Spleen (tissue), 7 donors: Measurements from ENCODE around the gene NOTCH1.

ENCODE experiments used
- CTCF ChIP-seq, 11 experiments: fragments of 200-600 bp in 7 of 11; fragments of 450-650 bp in 4 of 11; sonication (generic) in 4 of 11; IDR thresholded peaks in 8 of 11; conservative IDR thresholded peaks in 3 of 11; 1 replicate in 7 of 11; 2 replicates in 4 of 11; pipeline versions ENCODE4 v1.4.0 to v1.8.0; 2016 to 2021; ENCODE audit warnings: antibody characterized with exemption in 11 of 11, inconsistent platforms in 4 of 11, mild to moderate bottlenecking in 1 of 11
- POLR2A ChIP-seq, 3 donors: fragments of 450-650 bp; IDR thresholded peaks; one replicate each; pipeline ENCODE4 v1.5.1; 2017; ENCODE audit warnings: antibody characterized with exemption in 3 of 3, mild to moderate bottlenecking in 1 of 3
- POLR2AphosphoS5 ChIP-seq, 3 donors: sonication (generic); formaldehyde crosslinking; IDR thresholded peaks; one replicate each; pipeline ENCODE4 v1.5.1; 2017; ENCODE audit warnings: antibody characterized with exemption in 3 of 3
- donor health status: DM: no; HTN: no; CAD: no; lungs with moderate emphysema.
- donor health status: DM: no; HTN: no; CAD: no.
- donor health status: DM: no; HTN: no; CAD: no.

- TF ChIP-seq CTCF (IDR thresholded peaks at IDR 0.05 in 8 of 11, conservative IDR thresholded peaks at IDR 0.05 in 3 of 11) (peak in 1 of 11 experiments; percentile 11), POLR2A (IDR thresholded peaks at IDR 0.05) (no peak), POLR2AphosphoS5 (IDR thresholded peaks at IDR 0.05) (peak; percentile 82 to 88 (median 87))
Measured at GRCh38 chr9:136511670-136512592, 33.9 kb downstream of the NOTCH1 start.
